Upper lobe of right lung (tissue), 1 donor: Measurements from ENCODE around the gene LBX2. TPM values are rescaled to one million over a fixed set of nuclear protein-coding genes. Genes with fewer than 3 reads are reported as not detected.

Experiments used
- ATAC-seq: fragments of 200-7000 bp; cut with Tn5 transposase; one replicate; pipeline ENCODE4 v1.9.1; 2020; ENCODE audit warnings: mild to moderate bottlenecking, moderate library complexity
- DNase-seq: peaks from one replicate; pipeline ENCODE4 v3.0.0-alpha.2; 2020
- H3K27ac ChIP-seq: fragments of 200-600 bp; one replicate; pipeline ENCODE4 v1.8.0; 2022
- H3K27me3 ChIP-seq: fragments of 200-600 bp; one replicate; pipeline ENCODE4 v1.8.0; 2022; ENCODE audit warnings: mild to moderate bottlenecking
- H3K36me3 ChIP-seq: fragments of 200-600 bp; one replicate; pipeline ENCODE4 v1.8.0; 2022
- H3K4me1 ChIP-seq: fragments of 200-600 bp; one replicate; pipeline ENCODE4 v1.8.0; 2022
- H3K4me3 ChIP-seq: fragments of 200-600 bp; one replicate; pipeline ENCODE4 v1.8.0; 2022; ENCODE audit warnings: mild to moderate bottlenecking
- H3K9me3 ChIP-seq: fragments of 200-600 bp; one replicate; pipeline ENCODE4 v1.8.0; 2022
- CTCF ChIP-seq: fragments of 200-600 bp; IDR thresholded peaks from one replicate; pipeline ENCODE4 v1.8.0; 2022; ENCODE audit warnings: antibody characterized with exemption
- intact Hi-C: fragments of 100-400 bp; cut with DNase I; formaldehyde crosslinking; loops from one replicate; pipeline ENCODE4 v1.11.0; 2022
- total RNA-seq: library from RNA; stranded (reverse); fragmentation: NEBNext Ultra II Directional; extraction: Animal tissue kit (Norgen Biotek cat#: 25700); gene quantifications from one replicate; pipeline ENCODE4 v1.2.1, GENCODE V29; 2021
- donor health status: DM: no; HTN: yes; CAD: no; lungs with severe emphysema.

LBX2 gene
- total RNA-seq, 1 donor from 2014 or later = 1.8 TPM

GRCh38 chr2:74495440-74495839, 4.0 kb downstream of the LBX2 start:
- DNase-seq = no peak
- no peak overlapping the region for H3K27ac ChIP-seq
- H3K4me3 ChIP-seq = no peak overlapping the region
- peaks cover 34% of the 10 kb centered on the region for H3K27me3 ChIP-seq
- H3K4me1 ChIP-seq = peaks cover 22% of the 10 kb centered on the region
- no peaks in the 10 kb centered on the region for H3K9me3 ChIP-seq
- no peak for TF ChIP-seq CTCF
- ATAC-seq = no peak
- intact Hi-C loops = loop anchor here (10.0 kb wide), 1 partner anchor 89 kb away; no protein-coding TSS in a partner anchor
- peaks cover 34% of the 10 kb centered on the region for H3K36me3 ChIP-seq

- Histone ChIP-seq H3K4me3 (no peak overlapping the region), H3K27ac (no peak overlapping the region), H3K9me3 (no peaks in the 10 kb centered on the region), H3K27me3 (peaks cover 15% of the 10 kb centered on the region), H3K4me1 (peaks cover 9% of the 10 kb centered on the region), H3K36me3 (peaks cover 43% of the 10 kb centered on the region)
- intact Hi-C loops = loop anchor here (10.0 kb wide), 1 partner anchor 91 kb away; no protein-coding TSS in a partner anchor
- TF ChIP-seq CTCF = no peak
- ATAC-seq (no peak), DNase-seq (no peak)
Measured at GRCh38 chr2:74493546-74493945, 5.9 kb downstream of the LBX2 start.

GRCh38 chr2:74491648-74492544, 7.5 kb downstream of the LBX2 start:
- H3K4me1 ChIP-seq = no peaks in the 10 kb centered on the region
- H3K9me3 ChIP-seq = no peaks in the 10 kb centered on the region
- ATAC-seq = no peak
- no peak overlapping the region for H3K27ac ChIP-seq
- no peak for DNase-seq
- no peak overlapping the region for H3K4me3 ChIP-seq
- intact Hi-C loops = loop anchor here (10.0 kb wide), 1 partner anchor 93 kb away; no protein-coding TSS in a partner anchor
- TF ChIP-seq CTCF = no peak
- H3K27me3 ChIP-seq = peaks cover 2% of the 10 kb centered on the region
- H3K36me3 ChIP-seq = peaks cover 43% of the 10 kb centered on the region

GRCh38 chr2:74489906-74490305, 9.5 kb downstream of the LBX2 start:
- DNase-seq (no peak), ATAC-seq (no peak)
- intact Hi-C loops = loop anchor here (10.0 kb wide), 1 partner anchor 95 kb away; no protein-coding TSS in a partner anchor
- Histone ChIP-seq H3K9me3 (no peaks in the 10 kb centered on the region), H3K27ac (no peak overlapping the region), H3K27me3 (no peaks in the 10 kb centered on the region), H3K36me3 (peaks cover 56% of the 10 kb centered on the region), H3K4me1 (no peaks in the 10 kb centered on the region), H3K4me3 (no peak overlapping the region)
- no peak for TF ChIP-seq CTCF

- Histone ChIP-seq H3K27me3 (no peaks in the 10 kb centered on the region), H3K36me3 (peaks cover 56% of the 10 kb centered on the region), H3K4me3 (no peak overlapping the region), H3K27ac (no peak overlapping the region), H3K4me1 (peaks cover 5% of the 10 kb centered on the region), H3K9me3 (no peaks in the 10 kb centered on the region)
- no peak for ATAC-seq
- no peak for DNase-seq
- no peak for TF ChIP-seq CTCF
- intact Hi-C loops = no loop called here
Measured at GRCh38 chr2:74488643-74489481, 10.5 kb downstream of the LBX2 start.
